Measurements from ENCODE around the gene PDE7B.

- TF ChIP-seq, protein P1, sequence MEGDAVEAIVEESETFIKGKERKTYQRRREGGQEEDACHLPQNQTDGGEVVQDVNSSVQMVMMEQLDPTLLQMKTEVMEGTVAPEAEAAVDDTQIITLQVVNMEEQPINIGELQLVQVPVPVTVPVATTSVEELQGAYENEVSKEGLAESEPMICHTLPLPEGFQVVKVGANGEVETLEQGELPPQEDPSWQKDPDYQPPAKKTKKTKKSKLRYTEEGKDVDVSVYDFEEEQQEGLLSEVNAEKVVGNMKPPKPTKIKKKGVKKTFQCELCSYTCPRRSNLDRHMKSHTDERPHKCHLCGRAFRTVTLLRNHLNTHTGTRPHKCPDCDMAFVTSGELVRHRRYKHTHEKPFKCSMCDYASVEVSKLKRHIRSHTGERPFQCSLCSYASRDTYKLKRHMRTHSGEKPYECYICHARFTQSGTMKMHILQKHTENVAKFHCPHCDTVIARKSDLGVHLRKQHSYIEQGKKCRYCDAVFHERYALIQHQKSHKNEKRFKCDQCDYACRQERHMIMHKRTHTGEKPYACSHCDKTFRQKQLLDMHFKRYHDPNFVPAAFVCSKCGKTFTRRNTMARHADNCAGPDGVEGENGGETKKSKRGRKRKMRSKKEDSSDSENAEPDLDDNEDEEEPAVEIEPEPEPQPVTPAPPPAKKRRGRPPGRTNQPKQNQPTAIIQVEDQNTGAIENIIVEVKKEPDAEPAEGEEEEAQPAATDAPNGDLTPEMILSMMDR (tag by site-specific recombination; IDR thresholded peaks at IDR 0.05), result no peak
- TF ChIP-seq MEIS1 (CRISPR knock-in tag; IDR thresholded peaks at IDR 0.05; ENCODE audit: borderline replicate concordance) (no peak), MYNN (tag by site-specific recombination; IDR thresholded peaks at IDR 0.05; ENCODE audit: borderline replicate concordance) (no peak), ZNF747 (tag by site-specific recombination; IDR thresholded peaks at IDR 0.05) (no peak), ZBTB1 (tag by site-specific recombination; IDR thresholded peaks at IDR 0.05) (no peak), HIC1 (tag by site-specific recombination; IDR thresholded peaks at IDR 0.05) (no peak), ZNF530 (tag by site-specific recombination; IDR thresholded peaks at IDR 0.05; ENCODE audit: low read depth) (no peak), ZNF114 (tag by site-specific recombination; IDR thresholded peaks at IDR 0.05) (no peak), TCF7L2 (IDR thresholded peaks at IDR 0.05; ENCODE audit: borderline replicate concordance, low read depth, low read length) (no peak), ZNF549 (tag by site-specific recombination; IDR thresholded peaks at IDR 0.05) (no peak)
- TF ChIP-seq, protein P2, sequence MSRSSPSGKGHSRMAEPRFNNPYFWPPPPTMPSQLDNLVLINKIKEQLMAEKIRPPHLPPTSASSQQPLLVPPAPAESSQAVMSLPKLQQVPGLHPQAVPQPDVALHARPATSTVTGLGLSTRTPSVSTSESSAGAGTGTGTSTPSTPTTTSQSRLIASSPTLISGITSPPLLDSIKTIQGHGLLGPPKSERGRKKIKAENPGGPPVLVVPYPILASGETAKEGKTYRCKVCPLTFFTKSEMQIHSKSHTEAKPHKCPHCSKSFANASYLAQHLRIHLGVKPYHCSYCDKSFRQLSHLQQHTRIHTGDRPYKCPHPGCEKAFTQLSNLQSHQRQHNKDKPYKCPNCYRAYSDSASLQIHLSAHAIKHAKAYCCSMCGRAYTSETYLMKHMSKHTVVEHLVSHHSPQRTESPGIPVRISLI (tag by site-specific recombination; IDR thresholded peaks at IDR 0.05), result no peak
Observed at GRCh38 chr6:135905604-135906300, 54.3 kb downstream of the PDE7B start.

Data from HEK293 (cell line).